HepG2 (cell line): ENCODE results near the gene PLIN5. TPM values are rescaled to one million over a fixed set of nuclear protein-coding genes. Genes with fewer than 3 reads are reported as not detected.
A peak's percentile ranks its signal among the peaks of the same experiment; 100 is the strongest.

ENCODE experiments used
- ARID5B ChIP-seq: IDR thresholded peaks from 2 replicates; pipeline ENCODE4 v1.4.0; 2020; ENCODE audit warnings: mild to moderate bottlenecking, missing genetic modification reagents
- ATF7-NPFF ChIP-seq: sonication (generic); formaldehyde crosslinking; IDR thresholded peaks from 2 replicates; pipeline ENCODE4 v1.8.1; 2023; ENCODE audit warnings: mild to moderate bottlenecking, low read depth, missing genetic modification reagents, moderate library complexity
- BRD4 ChIP-seq: sonication (generic); formaldehyde crosslinking; IDR thresholded peaks from 2 replicates; pipeline ENCODE4 v1.4.0; 2020; ENCODE audit warnings: missing genetic modification reagents
- CTCF ChIP-seq: sonication (generic); formaldehyde crosslinking; IDR thresholded peaks from 2 replicates; pipeline ENCODE4 v1.5.0; 2020; ENCODE audit warnings: mild to moderate bottlenecking, missing genetic modification reagents, moderate library complexity
- KDM1A ChIP-seq: IDR thresholded peaks from 2 replicates; pipeline ENCODE4 v1.6.1; 2016; ENCODE audit warnings: missing compliant biosample characterization
- MED13 ChIP-seq: sonication (generic); formaldehyde crosslinking; IDR thresholded peaks from 2 replicates; pipeline ENCODE4 v1.5.0; 2020; ENCODE audit warnings: missing genetic modification reagents
- NFATC3 ChIP-seq: sonication (generic); formaldehyde crosslinking; IDR thresholded peaks from 2 replicates; pipeline ENCODE4 v1.5.1; 2020; ENCODE audit warnings: mild to moderate bottlenecking, missing genetic modification reagents
- PBX2 ChIP-seq: IDR thresholded peaks from 2 replicates; pipeline ENCODE4 v1.6.1; 2016; ENCODE audit warnings: control low read depth
- POLR2A ChIP-seq, 2 experiments: IDR thresholded peaks; 2 replicates each; pipeline ENCODE4 v1.6.1; 2011; ENCODE audit warnings: low read depth in 2 of 2, low read length in 2 of 2, mild to moderate bottlenecking in 1 of 2, moderate library complexity in 1 of 2; ENCODE audit not compliant: insufficient read depth in 1 of 2
- RARG ChIP-seq: sonication (generic); formaldehyde crosslinking; IDR thresholded peaks from 2 replicates; pipeline ENCODE4 v1.4.0; 2020; ENCODE audit warnings: low read depth, mild to moderate bottlenecking, missing genetic modification reagents
- SRSF9 ChIP-seq: fragments of 200-400 bp; formaldehyde crosslinking; IDR thresholded peaks from 2 replicates; pipeline ENCODE4 v1.6.1; 2018; ENCODE audit warnings: borderline replicate concordance, mild to moderate bottlenecking, low read depth, low read length; ENCODE audit not compliant: insufficient read depth, poor library complexity, severe bottlenecking
- TFDP1 ChIP-seq: IDR thresholded peaks from 2 replicates; pipeline ENCODE4 v1.6.1; 2016; ENCODE audit warnings: missing compliant biosample characterization, missing genetic modification reagents, borderline replicate concordance
- THAP8 ChIP-seq: sonication (generic); formaldehyde crosslinking; IDR thresholded peaks from 2 replicates; pipeline ENCODE4 v1.5.1; 2020; ENCODE audit warnings: missing genetic modification reagents, mild to moderate bottlenecking, borderline replicate concordance
- ZFP90 ChIP-seq: sonication (generic); formaldehyde crosslinking; IDR thresholded peaks from 2 replicates; pipeline ENCODE4 v1.8.0; 2022; ENCODE audit warnings: missing genetic modification reagents, mild to moderate bottlenecking, inconsistent platforms, borderline replicate concordance
- ZNF224 ChIP-seq: sonication (generic); formaldehyde crosslinking; IDR thresholded peaks from 2 replicates; pipeline ENCODE4 v1.5.0; 2020; ENCODE audit warnings: mild to moderate bottlenecking, missing genetic modification reagents
- ZNF724P ChIP-seq: sonication (generic); formaldehyde crosslinking; IDR thresholded peaks from 2 replicates; pipeline ENCODE4 v1.8.0; 2022; ENCODE audit warnings: missing genetic modification reagents, borderline replicate concordance
- polyA plus RNA-seq, 8 experiments: library from polyadenylated mRNA; depleted of rRNA in 3 of 8; stranded (reverse) in 7 of 8; unstranded in 1 of 8; fragments of >200 nt; fragmentation: Illumina TruSeq in 4 of 8; extraction: Trizol in 4 of 8; gene quantifications; 2 replicates each; pipeline versions ENCODE4 v1.2.1 to v1.2.3, GENCODE V29; 2011 to 2016; ENCODE audit warnings: low read depth in 4 of 8, missing spikeins in 1 of 8, mixed read lengths in 1 of 8; ENCODE audit not compliant: insufficient read depth in 1 of 8
- total RNA-seq, 5 experiments: library from RNA; depleted of rRNA; stranded (reverse); fragments of >200 nt; fragmentation: Illumina TruSeq; extraction: Trizol; gene quantifications; 2 replicates each; pipeline ENCODE4 v1.2.3, GENCODE V29; 2016; ENCODE audit warnings: low read depth in 1 of 5

The PLIN5 gene
- total and polyA plus RNA-seq, 2 of the 13 experiments (the other 11 are each of a cell fraction or from before 2014, with no cell fraction given): 1.8 to 4.8 TPM

GRCh38 chr19:4581666-4582553, 46.9 kb upstream of the PLIN5 start (continued):
- no peak for TF ChIP-seq ARID5B (CRISPR knock-in tag)
- peak; percentile 69; the same call in 1 of the 2 replicates for TF ChIP-seq ZFP90 (CRISPR knock-in tag)
- TF ChIP-seq TFDP1: peak; percentile 17; the same call in 1 of the 2 replicates
- TF ChIP-seq ZNF724P (CRISPR knock-in tag): no peak
- peak; percentile 10; the same call in 1 of the 2 replicates for TF ChIP-seq KDM1A (CRISPR knock-in tag)
- no peak for TF ChIP-seq PBX2 (CRISPR knock-in tag)
- TF ChIP-seq BRD4 (CRISPR knock-in tag): peak; percentile 42; the same call in 1 of the 2 replicates
- no peak for TF ChIP-seq ZNF224 (CRISPR knock-in tag)
- 0 out of 2 replicates have a peak, but pooled peaks have one; percentile 24 for TF ChIP-seq ATF7-NPFF
- no peak for TF ChIP-seq RARG (CRISPR knock-in tag)
- peak; percentile 68 to 75 for TF ChIP-seq POLR2A (IDR thresholded peaks at IDR 0.05; ENCODE audit: insufficient read depth in 1 of 2, low read depth in 2 of 2, low read length in 2 of 2)
- no peak for TF ChIP-seq THAP8 (CRISPR knock-in tag)
- TF ChIP-seq NFATC3 (CRISPR knock-in tag): no peak
- TF ChIP-seq CTCF: no peak
- TF ChIP-seq MED13: peak; percentile 16; the same call in 1 of the 2 replicates
- no peak for TF ChIP-seq SRSF9
